ENCODE measurements around the gene RPP40. TPM values are rescaled to one million over a fixed set of nuclear protein-coding genes. Genes with fewer than 3 reads are reported as not detected.
A peak's percentile ranks its signal among the peaks of the same experiment; 100 is the strongest.

Gene RPP40
- total and polyA plus RNA-seq, 2 of the 13 experiments (the other 11 are each of a cell fraction or from before 2014, with no cell fraction given): 18.0 to 41.2 TPM

- no TSS peak for BruUV-seq (replicated peaks)
Observed at GRCh38 chr6:4958624-4959023, 45.2 kb downstream of the RPP40 start.

GRCh38 chr6:4957521-4958231 lies 46.2 kb downstream of the RPP40 start:
- no peak overlapping the region for H3K4me2 ChIP-seq (ENCODE audit: low read depth, low read length)
- ChIA-PET CTCF (ENCODE audit: low intra/inter-chr PET ratio, low total read pairs) (no interaction called here), POLR2A (no interaction called here)
- DNase-seq (ENCODE audit: low spot score) (peak; percentile 24), FAIRE-seq (peak; percentile 55), ATAC-seq (peak; percentile 92)
- in situ Hi-C loops (cut with HindIII; ENCODE audit: extremely low pct_ligation_motif_present, low pct_unique_long_range_greater_than_20kb): no loop called here
- no peak overlapping the region for H3K27ac ChIP-seq (ENCODE audit: extremely low read length, insufficient read depth, low read length)
- H3K4me1 ChIP-seq (ENCODE audit: insufficient read depth, low read length): no peaks in the 10 kb centered on the region
- 56% methylated on average over 9 of the region's 9 CpGs for whole genome bisulfite sequencing (ENCODE audit: low lambda C conversion rate)
- no peak overlapping the region for H2AFZ ChIP-seq (ENCODE audit: low read length)
- no peak overlapping the region for H3K4me3 ChIP-seq (replicated peaks in 1 of 3; ENCODE audit: insufficient read depth in 1 of 3, low read depth in 2 of 3, low read length in 3 of 3)
- H3K27me3 ChIP-seq (ENCODE audit: control insufficient read depth in 1 of 2, insufficient read depth in 2 of 2, low read length in 2 of 2): peaks cover 0 to 6% of the 10 kb centered on the region in 2 experiments; a peak in 2 of 5 replicates
- no peaks in the 10 kb centered on the region for H3K79me2 ChIP-seq (ENCODE audit: insufficient read depth, low read length)
- H3K9ac ChIP-seq (ENCODE audit: insufficient read depth, low read depth, low read length): no peak overlapping the region
- intact Hi-C loops (cut with micrococcal nuclease; ENCODE audit: unreplicated experiment): loop anchor here (5.0 kb wide), 2 partner anchors 75 to 645 kb away; no protein-coding TSS in a partner anchor
- H4K20me1 ChIP-seq (ENCODE audit: insufficient read depth, low read length): no peaks in the 10 kb centered on the region
- no peaks in the 10 kb centered on the region for H3K9me3 ChIP-seq (ENCODE audit: low read length)
- BruUV-seq (replicated peaks): no TSS peak
- peaks cover under 1 to 10% of the 10 kb centered on the region in 2 experiments; a peak in 3 of 5 replicates for H3K36me3 ChIP-seq (replicated peaks in 1 of 2; ENCODE audit: control insufficient read depth in 1 of 2, insufficient read depth in 2 of 2, low read length in 2 of 2)
- TF ChIP-seq AGO2 (optimal IDR thresholded peaks at IDR 0.05; ENCODE audit: low read depth, low read length) (no peak), SETDB1 (CRISPR knock-in tag; IDR thresholded peaks at IDR 0.05; ENCODE audit: borderline replicate concordance) (no peak), ZNF672 (CRISPR knock-in tag; IDR thresholded peaks at IDR 0.05) (no peak), ZNF574 (CRISPR knock-in tag; IDR thresholded peaks at IDR 0.05) (no peak), ZNF7 (CRISPR knock-in tag; IDR thresholded peaks at IDR 0.05) (no peak), ZNF572 (CRISPR knock-in tag; IDR thresholded peaks at IDR 0.05) (0 out of 2 replicates have a peak, but pooled peaks have one; percentile 26), RAD21 (CRISPR knock-in tag; IDR thresholded peaks at IDR 0.05) (0 out of 2 replicates have a peak, but pooled peaks have one; percentile 14), ZNF34 (CRISPR knock-in tag; IDR thresholded peaks at IDR 0.05; ENCODE audit: borderline replicate concordance) (no peak), TARDBP (CRISPR knock-in tag; IDR thresholded peaks at IDR 0.05) (0 out of 2 replicates have a peak, but pooled peaks have one; percentile 27)

More at GRCh38 chr6:4958624-4959023, 45.2 kb downstream of the RPP40 start:
- no peak for TF ChIP-seq ZSCAN20 (CRISPR knock-in tag; IDR thresholded peaks at IDR 0.05; ENCODE audit: borderline replicate concordance)
- no peak for TF ChIP-seq ZNF343 (CRISPR knock-in tag; IDR thresholded peaks at IDR 0.05)
- no peak for TF ChIP-seq SNAI1 (CRISPR knock-in tag; IDR thresholded peaks at IDR 0.05; ENCODE audit: borderline replicate concordance)
- TF ChIP-seq MXD1 (CRISPR knock-in tag; IDR thresholded peaks at IDR 0.05): no peak
- no peak for TF ChIP-seq TRIM24 (CRISPR knock-in tag; IDR thresholded peaks at IDR 0.05)
- no peak for TF ChIP-seq ZNF33B (CRISPR knock-in tag; IDR thresholded peaks at IDR 0.05)
- TF ChIP-seq AHR (CRISPR knock-in tag; IDR thresholded peaks at IDR 0.05): no peak
- TF ChIP-seq ZSCAN29 (CRISPR knock-in tag; conservative IDR thresholded peaks at IDR 0.05): no peak
- TF ChIP-seq RBAK (CRISPR knock-in tag; IDR thresholded peaks at IDR 0.05): no peak
- no peak for TF ChIP-seq ZMYM3 (CRISPR knock-in tag; IDR thresholded peaks at IDR 0.05)
- TF ChIP-seq ZNF101 (CRISPR knock-in tag; IDR thresholded peaks at IDR 0.05; ENCODE audit: borderline replicate concordance, low read depth): no peak
- no peak for TF ChIP-seq CCDC6 (CRISPR knock-in tag; IDR thresholded peaks at IDR 0.05)
- Histone ChIP-seq H4K20me1 (ENCODE audit: insufficient read depth, low read length) (no peaks in the 10 kb centered on the region), H3K27me3 (ENCODE audit: control insufficient read depth in 1 of 2, insufficient read depth in 2 of 2, low read length in 2 of 2) (peaks cover 0 to 14% of the 10 kb centered on the region in 2 experiments; a peak in 2 of 5 replicates), H3K9me3 (ENCODE audit: low read length) (no peaks in the 10 kb centered on the region), H3K4me2 (ENCODE audit: low read depth, low read length) (no peak overlapping the region), H3K36me3 (replicated peaks in 1 of 2; ENCODE audit: control insufficient read depth in 1 of 2, insufficient read depth in 2 of 2, low read length in 2 of 2) (peaks cover 0 to 7% of the 10 kb centered on the region in 2 experiments; a peak in 3 of 5 replicates), H3K4me1 (ENCODE audit: insufficient read depth, low read length) (no peaks in the 10 kb centered on the region), H3K27ac (ENCODE audit: extremely low read length, insufficient read depth, low read length) (no peak overlapping the region), H3K4me3 (replicated peaks in 1 of 3; ENCODE audit: insufficient read depth in 1 of 3, low read depth in 2 of 3, low read length in 3 of 3) (no peak overlapping the region), H3K79me2 (ENCODE audit: insufficient read depth, low read length) (no peaks in the 10 kb centered on the region), H3K9ac (ENCODE audit: insufficient read depth, low read depth, low read length) (no peak overlapping the region), H2AFZ (ENCODE audit: low read length) (no peak overlapping the region)
- ChIA-PET CTCF (ENCODE audit: low intra/inter-chr PET ratio, low total read pairs) (no interaction called here), POLR2A (no interaction called here)
- in situ Hi-C loops (cut with HindIII; ENCODE audit: extremely low pct_ligation_motif_present, low pct_unique_long_range_greater_than_20kb): no loop called here
- WGBS (ENCODE audit: low lambda C conversion rate): 54% methylated on average over 3 of the region's 3 CpGs
- DNase-seq (ENCODE audit: low spot score) (no peak), ATAC-seq (no peak), FAIRE-seq (no peak)
- intact Hi-C loops (cut with micrococcal nuclease; ENCODE audit: unreplicated experiment): loop anchor here (5.0 kb wide), 2 partner anchors 74 to 646 kb away; no protein-coding TSS in a partner anchor
